ENCODE data around the gene ATL2.

GRCh38 chr2:38386377-38386776 lies 9.3 kb upstream of the ATL2 start:
- TF ChIP-seq CTCF (IDR thresholded peaks at IDR 0.05) = no peak
- TF ChIP-seq POLR2A (IDR thresholded peaks at IDR 0.05) = no peak
